ENCODE data around the gene PCYT1A.
"Not testable (repeated sequence)": the region's sequence is repeated elsewhere in the genome, so short reads cannot be mapped to it uniquely, and the experiment has no call there.

Gene PCYT1A

DNA sequence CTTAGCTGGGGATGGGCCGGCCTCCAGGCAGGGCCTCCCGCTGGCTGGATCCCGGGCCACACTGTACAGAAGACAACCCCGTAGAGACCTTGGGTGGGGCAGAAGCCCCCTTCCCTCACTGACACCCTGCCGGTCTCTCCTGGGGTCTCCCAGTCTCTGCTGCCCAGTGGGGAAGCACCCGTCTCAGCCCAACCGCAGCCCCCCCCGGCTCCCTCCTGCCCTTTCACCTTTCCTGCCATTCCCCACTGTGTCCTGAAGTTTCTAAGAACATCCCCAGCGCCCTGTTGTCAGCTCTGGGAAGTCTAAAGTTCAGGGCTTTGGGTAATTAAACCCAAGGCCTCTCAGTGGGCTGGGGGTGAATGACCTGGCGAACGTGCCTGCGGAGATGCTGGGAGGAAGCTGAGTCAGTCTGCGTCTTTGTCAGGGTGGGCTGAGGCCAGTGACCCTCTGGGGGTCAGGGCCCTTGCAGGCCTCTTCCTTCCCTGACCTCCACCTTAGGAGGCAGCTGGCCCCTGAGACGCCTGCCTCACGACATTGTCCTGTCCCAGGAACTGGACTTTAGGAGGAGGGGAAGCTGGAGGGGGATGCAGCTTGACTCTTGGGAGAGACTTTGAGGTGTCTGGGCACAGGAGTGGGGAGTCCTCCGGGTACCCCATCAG lies 72.6 kb downstream of the PCYT1A start:
- ATAC-seq: no peak
- TF ChIP-seq ZC3H10 (CRISPR knock-in tag; IDR thresholded peaks at IDR 0.05) (no peak), ESRRG (CRISPR knock-in tag; IDR thresholded peaks at IDR 0.05) (no peak), PPARA (CRISPR knock-in tag; IDR thresholded peaks at IDR 0.05; ENCODE audit: borderline replicate concordance) (no peak), ARNTL (CRISPR knock-in tag; IDR thresholded peaks at IDR 0.05; ENCODE audit: borderline replicate concordance, low read depth) (no peak)

GRCh38 chr3:196210673-196211556 lies 76.6 kb downstream of the PCYT1A start, which contains the start of gene ZDHHC19:
Gene ZDHHC19, minus strand, starts transcription at chr3:196211400. Its CDS starts 85 bp downstream, at chr3:196211315.
- ATAC-seq: no peak

DNA sequence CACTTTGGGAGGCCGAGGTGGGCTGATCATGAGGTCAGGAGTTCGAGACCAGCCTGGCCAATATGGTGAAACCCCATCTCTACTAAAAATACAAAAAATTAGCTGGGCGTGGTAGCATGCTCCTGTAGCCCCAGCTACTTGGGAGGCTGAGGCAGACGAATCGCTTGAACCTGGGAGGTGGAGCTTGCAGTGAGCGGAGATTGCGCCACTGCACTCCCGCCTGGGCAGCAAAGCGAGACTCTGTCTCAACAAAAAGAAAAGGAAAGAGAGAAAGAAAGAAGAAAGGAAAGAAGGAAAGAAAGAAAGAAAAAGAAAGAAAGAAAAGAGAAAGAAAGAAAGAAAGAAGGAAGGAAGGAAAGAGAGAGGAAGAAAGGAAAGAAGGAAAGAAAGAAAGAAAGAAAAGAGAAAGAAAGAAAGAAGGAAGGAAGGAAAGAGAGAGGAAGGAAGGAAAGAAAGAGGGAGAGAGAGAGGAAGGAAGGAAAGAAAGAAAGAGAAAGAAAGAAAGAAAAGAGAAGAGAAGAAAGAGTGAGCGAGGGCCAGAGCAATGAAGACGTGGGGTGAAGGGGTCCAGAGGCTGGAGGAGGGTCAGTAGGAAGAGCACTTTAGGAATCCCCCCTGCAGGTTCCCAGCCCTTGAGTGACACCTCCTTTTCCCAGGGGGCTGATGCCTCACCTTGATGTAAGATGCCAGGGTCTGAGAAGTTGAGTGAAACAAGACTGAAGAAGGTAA lies 77.4 kb downstream of the PCYT1A start:
- not testable (repeated sequence) for ATAC-seq

More at GRCh38 chr3:196210673-196211556, 76.6 kb downstream of the PCYT1A start, which contains the start of gene ZDHHC19:
- TF ChIP-seq ZFP3 (CRISPR knock-in tag; IDR thresholded peaks at IDR 0.05) (no peak), TOX (CRISPR knock-in tag; IDR thresholded peaks at IDR 0.05; ENCODE audit: borderline replicate concordance) (no peak), POU6F1 (CRISPR knock-in tag; IDR thresholded peaks at IDR 0.05; ENCODE audit: borderline replicate concordance, low read depth) (no peak), TCF4 (CRISPR knock-in tag; IDR thresholded peaks at IDR 0.05; ENCODE audit: borderline replicate concordance) (no peak), ZNF70 (CRISPR knock-in tag; IDR thresholded peaks at IDR 0.05) (no peak), OSR1 (CRISPR knock-in tag; IDR thresholded peaks at IDR 0.05) (no peak), BACH2 (CRISPR knock-in tag; IDR thresholded peaks at IDR 0.05; ENCODE audit: borderline replicate concordance) (no peak), ZFP30 (CRISPR knock-in tag; IDR thresholded peaks at IDR 0.05) (no peak)
- TF ChIP-seq, protein P1, sequence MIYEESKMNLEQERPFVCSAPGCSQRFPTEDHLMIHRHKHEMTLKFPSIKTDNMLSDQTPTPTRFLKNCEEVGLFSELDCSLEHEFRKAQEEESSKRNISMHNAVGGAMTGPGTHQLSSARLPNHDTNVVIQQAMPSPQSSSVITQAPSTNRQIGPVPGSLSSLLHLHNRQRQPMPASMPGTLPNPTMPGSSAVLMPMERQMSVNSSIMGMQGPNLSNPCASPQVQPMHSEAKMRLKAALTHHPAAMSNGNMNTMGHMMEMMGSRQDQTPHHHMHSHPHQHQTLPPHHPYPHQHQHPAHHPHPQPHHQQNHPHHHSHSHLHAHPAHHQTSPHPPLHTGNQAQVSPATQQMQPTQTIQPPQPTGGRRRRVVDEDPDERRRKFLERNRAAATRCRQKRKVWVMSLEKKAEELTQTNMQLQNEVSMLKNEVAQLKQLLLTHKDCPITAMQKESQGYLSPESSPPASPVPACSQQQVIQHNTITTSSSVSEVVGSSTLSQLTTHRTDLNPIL (CRISPR knock-in tag; IDR thresholded peaks at IDR 0.05; ENCODE audit: low read depth): no peak

DNA sequence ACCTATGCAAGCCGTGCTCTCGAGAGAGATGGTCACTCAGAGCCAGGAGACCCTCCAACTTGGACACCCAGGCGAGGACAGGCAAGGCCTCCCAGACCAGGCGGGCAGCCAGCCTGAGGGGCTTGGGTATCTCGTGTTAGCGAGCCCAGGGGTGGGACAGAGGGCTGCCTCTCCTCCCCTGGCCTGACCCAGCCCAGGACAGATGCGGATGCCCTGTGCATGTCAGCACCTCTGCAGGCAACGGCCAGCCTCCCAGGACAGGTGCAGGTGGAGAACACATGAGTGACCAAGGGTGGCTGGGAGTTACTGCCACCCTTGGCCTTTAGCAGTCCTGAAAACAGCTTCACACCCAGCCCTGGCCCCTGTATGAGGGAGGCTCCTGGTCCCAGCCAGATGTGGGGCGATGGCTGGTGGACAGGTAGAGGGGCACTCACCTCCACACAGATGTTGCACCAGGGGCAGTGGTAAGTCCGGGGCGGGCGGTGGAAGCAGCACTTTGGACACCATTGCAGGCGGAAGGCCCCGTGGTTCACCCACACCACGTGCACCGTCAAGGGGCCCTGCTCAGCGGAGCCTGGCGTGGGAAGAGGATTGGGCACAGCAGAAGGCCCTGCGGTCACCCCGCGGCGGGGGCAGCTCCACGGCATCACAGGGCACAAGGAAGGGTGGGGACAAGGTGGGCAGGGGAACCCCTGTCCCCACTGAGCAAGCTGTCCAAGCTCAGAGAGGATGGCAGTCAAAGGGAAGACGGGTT lies 78.4 kb downstream of the PCYT1A start:
- TF ChIP-seq CSDC2 (CRISPR knock-in tag; IDR thresholded peaks at IDR 0.05) (no peak), ZNF70 (CRISPR knock-in tag; IDR thresholded peaks at IDR 0.05) (no peak), TSHZ2 (CRISPR knock-in tag; IDR thresholded peaks at IDR 0.05) (no peak), ISL1 (CRISPR knock-in tag; IDR thresholded peaks at IDR 0.05) (no peak), ZC3H10 (CRISPR knock-in tag; IDR thresholded peaks at IDR 0.05) (no peak), PATZ1 (CRISPR knock-in tag; IDR thresholded peaks at IDR 0.05; ENCODE audit: borderline replicate concordance) (no peak), ZFP30 (CRISPR knock-in tag; IDR thresholded peaks at IDR 0.05) (no peak), POU6F1 (CRISPR knock-in tag; IDR thresholded peaks at IDR 0.05; ENCODE audit: borderline replicate concordance, low read depth) (no peak), ZNF8 (CRISPR knock-in tag; IDR thresholded peaks at IDR 0.05) (no peak), ZNF565 (CRISPR knock-in tag; conservative IDR thresholded peaks at IDR 0.05; ENCODE audit: low read depth) (no peak), TCF4 (CRISPR knock-in tag; IDR thresholded peaks at IDR 0.05; ENCODE audit: borderline replicate concordance) (no peak), PPARA (CRISPR knock-in tag; IDR thresholded peaks at IDR 0.05; ENCODE audit: borderline replicate concordance) (no peak), CSRNP3 (CRISPR knock-in tag; IDR thresholded peaks at IDR 0.05) (no peak), OSR1 (CRISPR knock-in tag; IDR thresholded peaks at IDR 0.05) (no peak), ARNTL (CRISPR knock-in tag; IDR thresholded peaks at IDR 0.05; ENCODE audit: borderline replicate concordance, low read depth) (no peak), BACH2 (CRISPR knock-in tag; IDR thresholded peaks at IDR 0.05; ENCODE audit: borderline replicate concordance) (no peak), TOX (CRISPR knock-in tag; IDR thresholded peaks at IDR 0.05; ENCODE audit: borderline replicate concordance) (no peak)
- ATAC-seq: no peak

All from SK-N-SH treated with all-trans-retinoic acid at 6 μM for 48 hours (cell line).